Heart left ventricle (tissue), 13 donors: ENCODE data around the gene FREM2.

ENCODE experiments used
- POLR2A ChIP-seq, 2 donors: fragments of 450-650 bp; IDR thresholded peaks; one replicate each; pipeline ENCODE4 v1.6.1; 2017; ENCODE audit warnings: antibody characterized with exemption in 2 of 2, mild to moderate bottlenecking in 2 of 2, moderate library complexity in 2 of 2
- TF ChIP-seq, protein P1 (sequence below), 12 donors: fragments of 200-600 bp; sonication (generic) in 4 of 12; IDR thresholded peaks; one replicate each; pipeline versions ENCODE4 v1.5.0 to v1.8.0; 2018 to 2022; ENCODE audit warnings: antibody characterized with exemption in 12 of 12, mild to moderate bottlenecking in 5 of 12
- donor health status: ischemic (EF 13 %, LVEDD 7.1; RV severe dilation, severe dysfunction).
- donor health status: DM: no; HTN: yes; CAD: no.
- donor health status: DM: no; HTN: no; CAD: no.
- donor health status: ischemic (EF 25% LVEDD 6.9; RV normal size, moderate dysfunction).
- donor health status: ischemic (EF 25% LVEDD 5.7; RV mildly dilated, moderate dysfunction).
- donor health status: ischemic (EF 35%, LVEDD 5.7; RV mildly dilated, moderate dysfunction).
- donor health status: nonischemic (EF 11% LVEDD 7.7; RV severe dilation, severe dysfunction).
- donor health status: DM: yes; HTN: yes; CAD: no.
- donor health status: PGD.
- donor health status: ischemic (EF 29% LVEDD 5.4; RV normal size, mild dysfunction).
- donor health status: nonischemic (EF 23%, LVEDD 6.1; RV moderate dilation, normal function).

GRCh38 chr13:38804536-38804935, 117.7 kb downstream of the FREM2 start:
- TF ChIP-seq, protein P1, sequence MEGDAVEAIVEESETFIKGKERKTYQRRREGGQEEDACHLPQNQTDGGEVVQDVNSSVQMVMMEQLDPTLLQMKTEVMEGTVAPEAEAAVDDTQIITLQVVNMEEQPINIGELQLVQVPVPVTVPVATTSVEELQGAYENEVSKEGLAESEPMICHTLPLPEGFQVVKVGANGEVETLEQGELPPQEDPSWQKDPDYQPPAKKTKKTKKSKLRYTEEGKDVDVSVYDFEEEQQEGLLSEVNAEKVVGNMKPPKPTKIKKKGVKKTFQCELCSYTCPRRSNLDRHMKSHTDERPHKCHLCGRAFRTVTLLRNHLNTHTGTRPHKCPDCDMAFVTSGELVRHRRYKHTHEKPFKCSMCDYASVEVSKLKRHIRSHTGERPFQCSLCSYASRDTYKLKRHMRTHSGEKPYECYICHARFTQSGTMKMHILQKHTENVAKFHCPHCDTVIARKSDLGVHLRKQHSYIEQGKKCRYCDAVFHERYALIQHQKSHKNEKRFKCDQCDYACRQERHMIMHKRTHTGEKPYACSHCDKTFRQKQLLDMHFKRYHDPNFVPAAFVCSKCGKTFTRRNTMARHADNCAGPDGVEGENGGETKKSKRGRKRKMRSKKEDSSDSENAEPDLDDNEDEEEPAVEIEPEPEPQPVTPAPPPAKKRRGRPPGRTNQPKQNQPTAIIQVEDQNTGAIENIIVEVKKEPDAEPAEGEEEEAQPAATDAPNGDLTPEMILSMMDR (IDR thresholded peaks at IDR 0.05) = no peak
- TF ChIP-seq POLR2A (IDR thresholded peaks at IDR 0.05) = no peak
